PC-3 (cell line): Measurements from ENCODE around the gene BAHD1. TPM values are rescaled to one million over a fixed set of nuclear protein-coding genes. Genes with fewer than 3 reads are reported as not detected.

Source experiments
- ATAC-seq: fragments of 200-7000 bp; cut with Tn5 transposase; 2 replicates; pipeline ENCODE4 v1.9.1; 2020; ENCODE audit warnings: mild to moderate bottlenecking, moderate library complexity
- BruUV-seq: library from RNA; stranded (reverse); fragments of 400-500 nt; replicated peaks from 2 replicates; lab custom pipeline; 2021; lab: Mats Ljungman, UMichigan
- CTCF ChIA-PET: fragments of 300-600 bp; sonication (Branson Sonifier 250); formaldehyde crosslinking; loops from one replicate; lab custom pipeline; 2022; ENCODE audit warnings: antibody characterized with exemption; lab: Charles Lee
- POLR2A ChIA-PET: fragments of 300-600 bp; sonication (Branson Sonifier 250); formaldehyde crosslinking; loops from one replicate; lab custom pipeline; 2022; ENCODE audit warnings: antibody characterized with exemption; ENCODE audit not compliant: unreplicated experiment; lab: Charles Lee
- DNase-seq: peaks from one replicate; pipeline ENCODE4 v3.0.0-alpha.2; 2015
- H2AFZ ChIP-seq: fragments of 300-600 bp; sonication (generic); 2 replicates; pipeline ENCODE4 v1.6.0; 2016; ENCODE audit warnings: antibody characterized with exemption, low read length
- H3F3A ChIP-seq: fragments of 300-600 bp; sonication (generic); one replicate; pipeline ENCODE4 v1.6.0; 2017; ENCODE audit warnings: antibody characterized with exemption, low read length, control low read depth, mild to moderate bottlenecking; ENCODE audit not compliant: unreplicated experiment
- H3K27ac ChIP-seq: fragments of 300-600 bp; sonication (generic); 2 replicates; pipeline ENCODE4 v1.5.1; 2016; ENCODE audit warnings: mild to moderate bottlenecking, low read length
- H3K27me3 ChIP-seq: fragments of 300-600 bp; sonication (generic); 2 replicates; pipeline ENCODE4 v1.6.1; 2016; ENCODE audit warnings: low read length, mixed read lengths
- H3K36me3 ChIP-seq: fragments of 300-600 bp; sonication (generic); 2 replicates; pipeline ENCODE4 v1.6.1; 2016; ENCODE audit warnings: low read depth, mixed run types, low read length, mixed read lengths
- H3K4me1 ChIP-seq: fragments of 300-600 bp; sonication (generic); 2 replicates; pipeline ENCODE4 v1.5.1; 2016; ENCODE audit warnings: low read length; ENCODE audit not compliant: insufficient read depth
- H3K4me2 ChIP-seq: fragments of 300-600 bp; sonication (generic); 2 replicates; pipeline ENCODE4 v1.6.0; 2016; ENCODE audit warnings: low read length
- H3K4me3 ChIP-seq: fragments of 300-600 bp; sonication (generic); 2 replicates; pipeline ENCODE4 v1.5.1; 2016; ENCODE audit warnings: mild to moderate bottlenecking, low read length, mixed read lengths
- H3K79me2 ChIP-seq: fragments of 300-600 bp; sonication (generic); 2 replicates; pipeline ENCODE4 v1.6.1; 2017; ENCODE audit warnings: low read length, mixed read lengths
- H3K9ac ChIP-seq: fragments of 300-600 bp; sonication (generic); 2 replicates; pipeline ENCODE4 v1.6.0; 2016; ENCODE audit warnings: mild to moderate bottlenecking, low read length
- H3K9me2 ChIP-seq: fragments of 300-600 bp; sonication (generic); replicated peaks from 2 replicates; pipeline ENCODE4 v1.6.1; 2016; ENCODE audit warnings: mixed run types, low read length, mixed read lengths
- H3K9me3 ChIP-seq: fragments of 300-600 bp; sonication (generic); 2 replicates; pipeline ENCODE4 v1.6.1; 2016; ENCODE audit warnings: low read length, mixed read lengths
- H4K20me1 ChIP-seq: fragments of 300-600 bp; sonication (generic); 2 replicates; pipeline ENCODE4 v1.6.1; 2016; ENCODE audit warnings: low read length, mixed read lengths
- CTCF ChIP-seq: fragments of 300-600 bp; sonication (generic); conservative IDR thresholded peaks from 2 replicates; pipeline ENCODE4 v1.5.1; 2017; ENCODE audit warnings: antibody characterized with exemption, low read depth, mild to moderate bottlenecking, low read length
- EZH2 ChIP-seq: fragments of 300-600 bp; sonication (generic); IDR thresholded peaks from one replicate; pipeline ENCODE4 v1.6.1; 2017; ENCODE audit warnings: antibody characterized with exemption, mild to moderate bottlenecking, low read length; ENCODE audit not compliant: unreplicated experiment
- EZH2phosphoT487 ChIP-seq: fragments of 300-600 bp; sonication (generic); IDR thresholded peaks from 2 replicates; pipeline ENCODE4 v1.6.1; 2018; ENCODE audit warnings: mild to moderate bottlenecking, antibody characterized with exemption, low read length, borderline replicate concordance
- intact Hi-C: fragments of 100-400 bp; cut with micrococcal nuclease; formaldehyde crosslinking; loops from 2 replicates; pipeline ENCODE4 v1.9.0; 2023
- total RNA-seq: library from RNA; depleted of rRNA; stranded (reverse); fragments of >200 nt; gene quantifications from 2 replicates; pipeline ENCODE4 v1.2.3, GENCODE V29; 2014

Gene BAHD1
- total RNA-seq, 1 experiment from 2014 or later: 18.8 TPM

- no peak overlapping the region for H3K4me2 ChIP-seq
- no peak overlapping the region for H3K9ac ChIP-seq
- intact Hi-C loops: no loop called here
- H3K36me3 ChIP-seq: no peaks in the 10 kb centered on the region
- H2AFZ ChIP-seq: no peak overlapping the region
- no peak for DNase-seq
- no peaks in the 10 kb centered on the region for H3F3A ChIP-seq
- no peak for ATAC-seq
- no peaks in the 10 kb centered on the region for H3K27me3 ChIP-seq
- H3K4me3 ChIP-seq: no peak overlapping the region
- H3K27ac ChIP-seq: no peak overlapping the region
- BruUV-seq: no TSS peak
- ChIA-PET POLR2A (no interaction called here), CTCF (no interaction called here)
- peaks cover 15% of the 10 kb centered on the region for H3K79me2 ChIP-seq
- TF ChIP-seq CTCF: no peak
- no peak for TF ChIP-seq EZH2
- no peak for TF ChIP-seq EZH2phosphoT487
- peaks cover 22% of the 10 kb centered on the region for H3K4me1 ChIP-seq
- peaks cover 9% of the 10 kb centered on the region; the same call in 1 of the 2 replicates for H4K20me1 ChIP-seq
- H3K9me2 ChIP-seq: no peaks in the 10 kb centered on the region
- no peaks in the 10 kb centered on the region for H3K9me3 ChIP-seq
These were observed 2.7 kb upstream of the BAHD1 start for GRCh38 chr15:40437752-40438687.

- H3K4me3 ChIP-seq: no peak overlapping the region
- BruUV-seq: no TSS peak
- intact Hi-C loops: no loop called here
- no peaks in the 10 kb centered on the region for H3K27me3 ChIP-seq
- ATAC-seq (no peak), DNase-seq (no peak)
- no peaks in the 10 kb centered on the region for H3F3A ChIP-seq
- no peak for TF ChIP-seq CTCF
- TF ChIP-seq EZH2: no peak
- TF ChIP-seq EZH2phosphoT487: no peak
- no peaks in the 10 kb centered on the region for H3K9me3 ChIP-seq
- ChIA-PET POLR2A (no interaction called here), CTCF (no interaction called here)
- H3K9ac ChIP-seq: no peak overlapping the region
- no peak overlapping the region for H2AFZ ChIP-seq
- peaks cover 26% of the 10 kb centered on the region for H3K4me1 ChIP-seq
- peaks cover 22% of the 10 kb centered on the region for H3K79me2 ChIP-seq
- H3K27ac ChIP-seq: no peak overlapping the region
- H3K4me2 ChIP-seq: no peak overlapping the region
- H4K20me1 ChIP-seq: peaks cover 16% of the 10 kb centered on the region; the same call in 1 of the 2 replicates
- H3K9me2 ChIP-seq: no peaks in the 10 kb centered on the region
- H3K36me3 ChIP-seq: no peaks in the 10 kb centered on the region
These were observed 2.0 kb upstream of the BAHD1 start for GRCh38 chr15:40438712-40439111.
